Liver (tissue), 9 donors: ENCODE results near the gene PARK7. TPM values are rescaled to one million over a fixed set of nuclear protein-coding genes. Genes with fewer than 3 reads are reported as not detected.

Source experiments
- DNase-seq: peaks from one replicate; pipeline ENCODE4 v3.0.0-alpha.2; 2017; ENCODE audit warnings: low spot score
- H3K27ac ChIP-seq, 2 donors: one replicate each; pipeline ENCODE4 v1.7.0; 2013; ENCODE audit warnings: inconsistent platforms in 2 of 2, low read length in 2 of 2, control low read depth in 1 of 2, low read depth in 1 of 2, mild to moderate bottlenecking in 1 of 2
- H3K27me3 ChIP-seq, 4 donors: one replicate each; pipeline versions ENCODE4 v1.6.1 to v1.7.0; 2013; ENCODE audit warnings: low read length in 3 of 4, inconsistent platforms in 1 of 4, mild to moderate bottlenecking in 1 of 4, moderate library complexity in 1 of 4; ENCODE audit not compliant: control insufficient read depth in 4 of 4, insufficient read depth in 4 of 4
- H3K36me3 ChIP-seq, 4 donors: one replicate each; pipeline versions ENCODE4 v1.6.1 to v1.7.0; 2013; ENCODE audit warnings: low read length in 3 of 4, mild to moderate bottlenecking in 3 of 4, low read depth in 1 of 4, moderate library complexity in 1 of 4; ENCODE audit not compliant: control insufficient read depth in 4 of 4, insufficient read depth in 3 of 4
- H3K4me1 ChIP-seq, 4 donors: one replicate each; pipeline versions ENCODE4 v1.6.1 to v1.7.0; 2013; ENCODE audit warnings: low read length in 3 of 4, mild to moderate bottlenecking in 3 of 4, moderate library complexity in 1 of 4; ENCODE audit not compliant: control insufficient read depth in 4 of 4, insufficient read depth in 4 of 4
- H3K4me3 ChIP-seq, 3 donors: one replicate each; pipeline versions ENCODE4 v1.6.1 to v1.7.0; 2013; ENCODE audit warnings: low read length in 3 of 3, control low read depth in 1 of 3, low read depth in 1 of 3, mild to moderate bottlenecking in 1 of 3
- H3K9ac ChIP-seq, 2 donors: one replicate each; pipeline ENCODE4 v1.7.0; 2013; ENCODE audit warnings: low read length in 2 of 2, mild to moderate bottlenecking in 2 of 2, moderate library complexity in 2 of 2, control low read depth in 1 of 2, low read depth in 1 of 2
- H3K9me3 ChIP-seq, 4 donors: one replicate each; pipeline versions ENCODE4 v1.6.1 to v1.7.0; 2013; ENCODE audit warnings: low read length in 3 of 4; ENCODE audit not compliant: control insufficient read depth in 4 of 4
- FOXA2 ChIP-seq: IDR thresholded peaks from 2 replicates; pipeline ENCODE4 v1.6.1; 2016; ENCODE audit warnings: antibody characterized with exemption
- GABPA ChIP-seq, 2 donors: IDR thresholded peaks in 1 of 2; conservative IDR thresholded peaks in 1 of 2; 2 replicates each; pipeline ENCODE4 v1.6.1; 2016; ENCODE audit warnings: antibody characterized with exemption in 2 of 2, mild to moderate bottlenecking in 1 of 2, moderate library complexity in 1 of 2
- HNF4A ChIP-seq, 2 donors: conservative IDR thresholded peaks; 2 replicates each; pipeline ENCODE4 v1.6.1; 2016; ENCODE audit warnings: antibody characterized with exemption in 2 of 2, mild to moderate bottlenecking in 2 of 2
- JUND ChIP-seq, 2 donors: IDR thresholded peaks; 2 replicates each; pipeline ENCODE4 v1.6.1; 2016; ENCODE audit warnings: antibody characterized with exemption in 2 of 2
- RAD21 ChIP-seq, 2 donors: IDR thresholded peaks; 2 replicates each; pipeline ENCODE4 v1.6.1; 2016; ENCODE audit warnings: antibody characterized with exemption in 2 of 2, mild to moderate bottlenecking in 2 of 2
- YY1 ChIP-seq: IDR thresholded peaks from 2 replicates; pipeline ENCODE4 v1.6.1; 2016; ENCODE audit warnings: antibody characterized with exemption, mild to moderate bottlenecking
- WGBS: extraction: QIAGEN DNeasy Blood & Tissue Kit; methylation state at CpG from one replicate; pipeline ENCODE4 v1.1.7; 2013; 5-methylcytosine and 5-hydroxymethylcytosine counted together
- polyA plus RNA-seq, 2 donors: library from polyadenylated mRNA; stranded (reverse) in 1 of 2; unstranded in 1 of 2; fragments of 200-250 nt in 1 of 2; fragments of >200 nt in 1 of 2; fragmentation: Nextera tagmentation in 1 of 2; extraction: Ambion mirVana in 1 of 2; gene quantifications; one replicate each; pipeline versions ENCODE4 v1.2.1 to v1.2.3, GENCODE V29; 2013 to 2015
- total RNA-seq, 2 donors: library from RNA; depleted of rRNA; stranded (reverse); fragments of >200 nt; gene quantifications; one replicate each; pipeline ENCODE4 v1.2.3, GENCODE V29; 2014
- TF ChIP-seq, protein P1 (sequence below): IDR thresholded peaks from 2 replicates; pipeline ENCODE4 v1.6.1; 2016; ENCODE audit warnings: antibody characterized with exemption
- TF ChIP-seq, protein P2 (sequence below): IDR thresholded peaks from 2 replicates; pipeline ENCODE4 v1.6.1; 2016; ENCODE audit warnings: antibody characterized with exemption
- TF ChIP-seq, protein P3 (sequence below): IDR thresholded peaks from 2 replicates; pipeline ENCODE4 v1.6.1; 2016; ENCODE audit warnings: antibody characterized with exemption
- TF ChIP-seq, protein P4 (sequence below): IDR thresholded peaks from 2 replicates; pipeline ENCODE4 v1.6.1; 2016; ENCODE audit warnings: antibody characterized with exemption, mild to moderate bottlenecking
- donor health status: healthy.
- donor health status: healthy.
- donor health status: healthy.
- donor health status: healthy.
- donor health status: healthy.

PARK7 gene
- total and polyA plus RNA-seq, 4 donors = 107 to 297 (median 181) TPM

DNA sequence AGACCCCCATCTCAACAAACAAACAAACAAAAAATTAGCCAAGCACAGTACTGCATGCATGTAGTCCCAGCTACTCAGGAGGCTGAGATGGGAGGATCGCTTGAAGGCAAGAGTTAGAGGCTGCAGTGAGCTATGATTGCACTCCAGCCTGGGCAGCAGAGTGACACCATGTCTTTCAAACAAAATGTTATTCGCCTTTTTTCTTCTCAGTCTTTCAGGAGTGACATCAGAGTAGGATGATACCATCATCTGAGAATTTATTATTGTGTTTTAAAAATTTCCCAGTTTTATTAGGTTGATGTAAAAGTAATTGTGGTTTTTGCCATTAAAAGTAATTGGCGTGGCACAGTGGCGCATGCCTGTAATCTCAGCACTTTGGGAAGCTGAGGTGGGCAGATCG, 10.8 kb downstream of the PARK7 start:
- WGBS = 98% methylated on average over 5 of the region's 5 CpGs
- Histone ChIP-seq H3K27ac (no peak overlapping the region), H3K27me3 (no peaks in the 10 kb centered on the region), H3K4me1 (peaks cover 0 to 26% (median 25%) of the 10 kb centered on the region in 4 donors), H3K9ac (no peak overlapping the region), H3K4me3 (no peak overlapping the region), H3K36me3 (peaks cover 13 to 36% (median 30%) of the 10 kb centered on the region in 4 donors), H3K9me3 (no peaks in the 10 kb centered on the region)
- no peak for DNase-seq
- TF ChIP-seq GABPA (IDR thresholded peaks at IDR 0.05 in 1 of 2, conservative IDR thresholded peaks at IDR 0.05 in 1 of 2) = no peak
- TF ChIP-seq JUND (IDR thresholded peaks at IDR 0.05) = no peak
- no peak for TF ChIP-seq HNF4A (conservative IDR thresholded peaks at IDR 0.05)
- TF ChIP-seq YY1 = no peak
- TF ChIP-seq, protein P1, sequence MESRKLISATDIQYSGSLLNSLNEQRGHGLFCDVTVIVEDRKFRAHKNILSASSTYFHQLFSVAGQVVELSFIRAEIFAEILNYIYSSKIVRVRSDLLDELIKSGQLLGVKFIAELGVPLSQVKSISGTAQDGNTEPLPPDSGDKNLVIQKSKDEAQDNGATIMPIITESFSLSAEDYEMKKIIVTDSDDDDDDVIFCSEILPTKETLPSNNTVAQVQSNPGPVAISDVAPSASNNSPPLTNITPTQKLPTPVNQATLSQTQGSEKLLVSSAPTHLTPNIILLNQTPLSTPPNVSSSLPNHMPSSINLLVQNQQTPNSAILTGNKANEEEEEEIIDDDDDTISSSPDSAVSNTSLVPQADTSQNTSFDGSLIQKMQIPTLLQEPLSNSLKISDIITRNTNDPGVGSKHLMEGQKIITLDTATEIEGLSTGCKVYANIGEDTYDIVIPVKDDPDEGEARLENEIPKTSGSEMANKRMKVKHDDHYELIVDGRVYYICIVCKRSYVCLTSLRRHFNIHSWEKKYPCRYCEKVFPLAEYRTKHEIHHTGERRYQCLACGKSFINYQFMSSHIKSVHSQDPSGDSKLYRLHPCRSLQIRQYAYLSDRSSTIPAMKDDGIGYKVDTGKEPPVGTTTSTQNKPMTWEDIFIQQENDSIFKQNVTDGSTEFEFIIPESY = no peak
- TF ChIP-seq, protein P2, sequence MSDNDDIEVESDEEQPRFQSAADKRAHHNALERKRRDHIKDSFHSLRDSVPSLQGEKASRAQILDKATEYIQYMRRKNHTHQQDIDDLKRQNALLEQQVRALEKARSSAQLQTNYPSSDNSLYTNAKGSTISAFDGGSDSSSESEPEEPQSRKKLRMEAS = no peak
- TF ChIP-seq RAD21 (IDR thresholded peaks at IDR 0.05) = no peak
- no peak for TF ChIP-seq FOXA2
- TF ChIP-seq, protein P3, sequence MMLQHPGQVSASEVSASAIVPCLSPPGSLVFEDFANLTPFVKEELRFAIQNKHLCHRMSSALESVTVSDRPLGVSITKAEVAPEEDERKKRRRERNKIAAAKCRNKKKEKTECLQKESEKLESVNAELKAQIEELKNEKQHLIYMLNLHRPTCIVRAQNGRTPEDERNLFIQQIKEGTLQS = no peak

DNA sequence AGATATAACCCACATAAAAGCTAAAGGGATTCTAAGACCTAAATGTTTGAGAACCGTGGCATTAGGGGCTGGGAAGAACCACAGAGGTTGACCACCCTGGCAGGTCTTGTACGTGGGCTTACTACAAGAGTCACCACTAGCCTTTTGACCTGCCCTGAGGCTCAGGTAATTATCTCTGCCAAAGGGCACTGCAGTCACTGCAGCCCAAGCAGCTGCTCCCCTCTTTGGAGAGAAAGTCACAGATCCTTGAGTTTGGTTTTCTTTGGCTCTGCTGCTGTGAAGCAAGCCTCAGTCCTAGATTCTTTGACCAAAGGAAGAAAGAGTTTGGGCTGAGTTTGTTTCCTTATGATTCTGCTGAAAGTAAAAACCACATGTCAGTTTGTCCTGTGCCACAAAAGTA, 11.6 kb downstream of the PARK7 start:
- no peak overlapping the region for H3K9ac ChIP-seq
- no peaks in the 10 kb centered on the region for H3K27me3 ChIP-seq
- peaks cover 0 to 21% (median 20%) of the 10 kb centered on the region in 4 donors for H3K4me1 ChIP-seq
- H3K27ac ChIP-seq = no peak overlapping the region
- TF ChIP-seq, protein P4, sequence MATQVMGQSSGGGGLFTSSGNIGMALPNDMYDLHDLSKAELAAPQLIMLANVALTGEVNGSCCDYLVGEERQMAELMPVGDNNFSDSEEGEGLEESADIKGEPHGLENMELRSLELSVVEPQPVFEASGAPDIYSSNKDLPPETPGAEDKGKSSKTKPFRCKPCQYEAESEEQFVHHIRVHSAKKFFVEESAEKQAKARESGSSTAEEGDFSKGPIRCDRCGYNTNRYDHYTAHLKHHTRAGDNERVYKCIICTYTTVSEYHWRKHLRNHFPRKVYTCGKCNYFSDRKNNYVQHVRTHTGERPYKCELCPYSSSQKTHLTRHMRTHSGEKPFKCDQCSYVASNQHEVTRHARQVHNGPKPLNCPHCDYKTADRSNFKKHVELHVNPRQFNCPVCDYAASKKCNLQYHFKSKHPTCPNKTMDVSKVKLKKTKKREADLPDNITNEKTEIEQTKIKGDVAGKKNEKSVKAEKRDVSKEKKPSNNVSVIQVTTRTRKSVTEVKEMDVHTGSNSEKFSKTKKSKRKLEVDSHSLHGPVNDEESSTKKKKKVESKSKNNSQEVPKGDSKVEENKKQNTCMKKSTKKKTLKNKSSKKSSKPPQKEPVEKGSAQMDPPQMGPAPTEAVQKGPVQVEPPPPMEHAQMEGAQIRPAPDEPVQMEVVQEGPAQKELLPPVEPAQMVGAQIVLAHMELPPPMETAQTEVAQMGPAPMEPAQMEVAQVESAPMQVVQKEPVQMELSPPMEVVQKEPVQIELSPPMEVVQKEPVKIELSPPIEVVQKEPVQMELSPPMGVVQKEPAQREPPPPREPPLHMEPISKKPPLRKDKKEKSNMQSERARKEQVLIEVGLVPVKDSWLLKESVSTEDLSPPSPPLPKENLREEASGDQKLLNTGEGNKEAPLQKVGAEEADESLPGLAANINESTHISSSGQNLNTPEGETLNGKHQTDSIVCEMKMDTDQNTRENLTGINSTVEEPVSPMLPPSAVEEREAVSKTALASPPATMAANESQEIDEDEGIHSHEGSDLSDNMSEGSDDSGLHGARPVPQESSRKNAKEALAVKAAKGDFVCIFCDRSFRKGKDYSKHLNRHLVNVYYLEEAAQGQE = no peak
- TF ChIP-seq, protein P2 = no peak
- no peak for TF ChIP-seq JUND (IDR thresholded peaks at IDR 0.05)
- DNase-seq = no peak
- 93% methylated on average over 2 of the region's 2 CpGs for WGBS
- no peaks in the 10 kb centered on the region for H3K9me3 ChIP-seq
- no peak overlapping the region for H3K4me3 ChIP-seq
- H3K36me3 ChIP-seq = peaks cover 13 to 37% (median 31%) of the 10 kb centered on the region in 4 donors
